HG02759 (cell line): ENCODE results near the gene PI4K2A.

Source experiments
- ATAC-seq: cut with Tn5 transposase; IDR thresholded peaks from one replicate; pipeline ENCODE4 v1.9.1; 2021; ENCODE audit warnings: mild to moderate bottlenecking, moderate library complexity; ENCODE audit not compliant: unreplicated experiment

PI4K2A gene

DNA sequence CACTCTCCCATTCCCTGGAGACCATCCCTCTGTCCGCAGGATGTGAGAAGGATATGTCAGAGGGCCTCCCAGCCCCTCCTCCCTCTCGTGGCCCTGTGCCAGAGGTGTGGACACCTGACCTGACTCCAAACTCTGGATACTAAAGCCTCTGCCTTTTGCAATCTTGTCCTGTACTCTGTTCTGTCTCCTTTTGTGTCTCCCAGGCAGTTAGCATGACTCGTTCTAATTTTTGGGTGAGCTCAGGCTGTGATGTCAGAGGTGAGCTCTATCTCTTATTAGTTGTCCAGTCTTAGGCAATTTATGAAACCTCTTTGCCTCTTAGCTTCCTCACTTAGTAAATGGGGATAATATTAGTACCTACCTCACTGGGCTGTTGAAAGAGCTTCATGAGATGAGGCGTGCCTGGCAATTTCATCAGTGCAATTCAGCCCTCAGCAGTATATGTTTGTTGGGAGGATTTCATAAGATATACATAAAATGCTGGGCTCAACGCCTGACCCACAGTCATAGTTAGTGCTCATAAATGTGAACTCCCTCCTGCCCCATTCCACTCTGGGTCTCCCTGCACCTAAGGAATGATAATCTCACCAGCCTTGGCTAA is 84.0 kb downstream of the PI4K2A start:
- ATAC-seq, result no peak
